Fibroblast of skin of left biceps (primary cell): ENCODE data around the gene OXSM.
A peak's percentile ranks its signal among the peaks of the same experiment; 100 is the strongest.

ENCODE experiments used
- DNase-seq, 2 experiments: peaks; one replicate each; pipeline ENCODE4 v3.0.0-alpha.2; 2013; ENCODE audit warnings: low read depth in 2 of 2

The OXSM gene

DNA sequence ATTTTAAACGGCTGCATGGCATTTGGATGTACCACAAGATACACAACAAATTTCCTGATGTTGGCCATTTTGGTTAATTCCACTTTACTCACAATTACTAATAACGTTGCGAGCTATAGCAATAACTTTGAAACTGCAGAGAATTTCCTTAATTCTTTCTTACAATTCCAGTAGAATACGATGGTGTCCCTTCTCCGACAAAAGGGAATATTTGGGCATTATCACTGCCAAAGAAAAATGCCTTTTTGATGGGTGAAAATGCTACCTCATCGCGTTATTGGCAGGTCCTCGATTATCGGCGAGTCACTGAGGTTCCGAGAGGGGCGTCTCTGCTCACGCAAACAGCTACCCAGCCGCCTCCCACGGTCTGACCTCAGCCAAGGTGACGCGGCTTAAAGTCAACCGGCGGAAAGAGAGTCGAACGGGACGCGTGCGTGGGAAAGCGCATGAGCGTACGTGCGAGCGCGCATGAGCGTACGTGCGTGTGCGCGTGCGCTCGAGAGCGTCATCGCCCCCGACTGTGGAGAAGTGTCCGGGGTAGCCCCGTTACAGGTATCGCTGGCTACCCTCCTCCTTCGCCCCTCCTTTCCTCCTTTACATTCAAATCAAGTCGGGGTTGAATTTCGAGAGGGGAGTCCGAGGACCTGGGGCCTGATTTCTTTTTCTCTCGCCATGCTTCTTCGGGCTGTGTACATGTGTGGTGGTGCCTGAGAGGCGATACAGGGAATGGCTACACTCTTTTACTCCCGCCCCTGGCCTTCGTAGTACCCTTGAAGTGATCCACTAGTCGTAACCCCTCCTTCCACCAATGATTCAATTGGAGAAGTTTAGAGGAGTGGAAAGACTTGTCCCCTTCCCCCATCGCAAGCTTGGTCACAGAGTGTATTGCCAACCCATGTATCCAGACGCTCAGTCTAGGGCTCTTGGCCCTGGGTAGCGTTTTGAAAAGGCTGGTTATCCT is at the start of gene OXSM:
Gene OXSM (plus strand): TSS at position 495 of the 961 bp plus-strand sequence. CDS start 931 bp downstream, outside the sequence.
- DNase-seq = peak; percentile 72 to 77

- no peak for DNase-seq
Observed at GRCh38 chr3:25744470-25744869, 45.4 kb upstream of the OXSM start.

DNA sequence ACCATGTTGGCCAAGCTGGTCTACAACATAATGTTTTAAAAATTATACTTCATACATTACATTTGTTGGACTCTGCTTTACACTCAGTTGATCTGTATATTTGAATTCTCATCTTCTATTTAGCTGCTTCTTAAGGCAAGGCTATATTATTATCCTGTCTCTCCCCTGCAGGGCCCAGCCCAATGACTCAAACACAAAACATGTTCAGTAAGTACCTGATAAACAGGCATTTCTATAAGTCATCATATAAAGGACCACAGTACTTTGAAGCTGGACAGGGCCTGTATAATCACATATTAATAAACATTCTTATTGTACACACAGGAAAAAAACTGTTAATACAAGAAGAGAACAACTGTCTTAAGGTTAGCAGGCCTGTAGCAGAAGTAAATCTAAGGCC is 42.9 kb upstream of the OXSM start:
- DNase-seq = no peak

- DNase-seq = no peak
Observed at GRCh38 chr3:25748189-25748588, 41.7 kb upstream of the OXSM start.

GRCh38 chr3:25749031-25749581 is 40.8 kb upstream of the OXSM start:
- no peak for DNase-seq

DNA sequence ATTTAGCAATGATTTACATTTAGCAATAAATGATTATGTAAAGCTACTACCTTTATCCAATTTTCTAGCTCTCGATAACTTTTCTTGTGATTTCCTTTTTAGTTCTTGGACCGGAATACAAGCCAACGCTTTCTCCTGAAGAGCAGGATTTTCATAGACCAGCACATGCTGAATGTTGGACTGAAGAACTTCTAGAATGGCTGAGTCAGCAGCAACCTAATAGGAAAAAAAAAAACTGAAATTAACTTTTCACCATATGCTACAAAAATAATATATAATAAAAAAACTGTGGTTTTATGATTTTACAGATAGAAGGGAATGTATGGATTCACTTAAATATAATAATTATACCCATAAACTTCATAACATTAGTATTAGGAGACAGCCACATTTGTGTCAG is 38.8 kb upstream of the OXSM start:
- no peak for DNase-seq

DNA sequence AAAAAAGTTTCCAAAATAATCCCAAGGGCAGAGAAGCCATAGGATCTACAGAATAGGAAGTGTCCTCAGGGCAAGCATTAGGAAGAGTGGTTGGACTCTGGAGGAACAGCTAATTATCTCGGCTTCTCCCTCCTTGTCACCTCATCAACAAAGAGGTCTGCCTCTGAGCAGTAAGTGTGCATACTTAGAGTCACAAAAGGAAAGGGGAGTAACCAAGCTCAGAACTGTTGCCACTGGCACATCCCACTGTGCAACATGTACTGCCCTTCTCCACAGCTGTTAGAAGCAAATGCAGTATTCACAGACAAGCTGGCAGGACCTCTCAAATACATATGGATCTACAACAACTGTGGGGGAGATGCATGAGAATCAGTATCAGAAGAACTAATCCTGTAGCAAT is 38.2 kb upstream of the OXSM start:
- no peak for DNase-seq

GRCh38 chr3:25768851-25769250 is 21.0 kb upstream of the OXSM start:
- no peak for DNase-seq

- DNase-seq = no peak
Observed at GRCh38 chr3:25775936-25776335, 14.0 kb upstream of the OXSM start.

GRCh38 chr3:25780618-25781017 is 9.3 kb upstream of the OXSM start:
- no peak for DNase-seq

DNA sequence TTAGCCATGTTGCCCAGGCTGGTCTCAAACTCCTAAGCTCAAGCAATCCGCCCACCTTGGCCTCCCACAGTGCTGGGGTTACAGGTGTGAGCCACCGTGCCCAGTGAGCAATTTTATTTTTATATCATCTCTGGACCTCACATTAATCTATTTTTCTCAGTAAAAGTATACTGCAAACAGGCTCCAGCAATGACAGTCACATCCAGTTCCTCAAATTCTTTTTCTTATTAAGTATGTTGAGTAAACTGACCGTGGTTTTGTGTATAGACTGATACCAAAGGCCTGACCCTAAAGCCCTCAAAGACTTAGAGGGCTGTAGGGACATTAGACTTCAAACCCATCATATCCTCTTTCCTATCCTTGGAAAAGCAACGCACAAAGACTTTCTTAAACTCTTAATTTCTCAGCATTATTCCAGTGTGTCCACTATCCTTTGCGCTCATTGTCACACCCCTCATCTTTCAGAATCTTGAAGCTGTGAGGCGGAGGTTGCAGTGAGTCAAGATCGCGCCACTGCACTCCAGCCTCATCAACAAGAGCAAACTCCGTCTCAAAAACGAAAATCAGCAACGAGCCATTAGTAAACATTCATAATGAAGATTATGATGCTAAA is 8.6 kb upstream of the OXSM start:
- DNase-seq = no peak

DNA sequence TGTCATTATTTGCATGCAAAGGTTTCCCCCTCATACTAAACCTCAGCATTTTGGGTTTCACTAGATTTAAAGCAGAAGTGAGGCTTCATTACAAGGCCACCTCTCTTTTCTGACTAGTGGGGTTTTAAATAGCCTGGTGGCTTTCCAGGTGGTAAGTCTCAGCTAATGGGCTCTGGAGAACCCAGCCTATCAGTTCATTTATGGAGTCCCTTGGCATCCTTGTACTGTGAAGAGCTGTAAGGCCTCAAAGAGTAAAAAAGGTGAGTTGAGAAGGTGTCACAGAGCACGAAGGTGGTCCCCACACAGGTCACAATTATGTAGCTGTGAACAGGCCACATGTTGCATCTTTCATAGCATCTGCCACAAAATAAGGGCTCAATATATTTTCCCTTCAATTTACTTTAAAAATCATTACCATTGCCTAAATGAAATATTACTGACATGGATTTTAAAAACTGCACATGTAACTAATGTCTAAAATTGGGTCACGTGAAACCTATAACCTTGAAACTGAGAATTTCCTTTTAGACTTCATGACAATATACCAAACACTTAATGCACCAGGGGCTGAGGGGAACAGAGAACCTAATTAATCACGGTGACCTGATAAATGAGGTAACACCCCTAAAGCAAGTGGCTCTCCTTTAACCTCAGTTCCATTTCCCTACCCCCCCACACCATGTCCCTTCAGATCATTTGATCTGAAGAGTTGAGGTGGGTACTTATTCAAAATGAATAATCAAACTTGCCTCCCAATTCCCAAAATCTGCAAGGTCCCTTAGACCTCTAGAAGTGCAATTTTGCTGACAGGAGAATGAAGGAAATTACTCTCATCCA is 7.9 kb upstream of the OXSM start:
- DNase-seq = no peak

DNA sequence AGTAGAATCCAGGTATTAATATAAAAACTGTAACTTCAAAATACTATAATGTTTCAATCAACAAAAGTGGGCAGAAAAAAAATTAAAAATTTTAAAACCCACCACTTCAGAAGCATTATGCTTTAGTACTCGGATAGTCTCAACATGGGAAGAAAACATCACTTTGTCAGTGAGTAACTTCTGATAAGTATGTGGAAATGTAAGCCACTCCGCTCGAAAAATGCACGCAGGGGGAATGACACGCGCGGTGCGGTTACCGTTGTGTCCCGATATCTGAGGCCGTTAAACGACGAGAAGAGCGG is 7.3 kb upstream of the OXSM start:
- no peak for DNase-seq

- peak; percentile 39 to 48 for DNase-seq
Observed at GRCh38 chr3:25782938-25783660, 6.8 kb upstream of the OXSM start, which contains the start of gene NGLY1. Gene NGLY1, minus strand, starts transcription at chr3:25783443. Its CDS starts 53 bp downstream, at chr3:25783390.

GRCh38 chr3:25783661-25784512 is 6.0 kb upstream of the OXSM start:
- DNase-seq = no peak

GRCh38 chr3:25784971-25785370 is 4.9 kb upstream of the OXSM start:
- DNase-seq = no peak

DNA sequence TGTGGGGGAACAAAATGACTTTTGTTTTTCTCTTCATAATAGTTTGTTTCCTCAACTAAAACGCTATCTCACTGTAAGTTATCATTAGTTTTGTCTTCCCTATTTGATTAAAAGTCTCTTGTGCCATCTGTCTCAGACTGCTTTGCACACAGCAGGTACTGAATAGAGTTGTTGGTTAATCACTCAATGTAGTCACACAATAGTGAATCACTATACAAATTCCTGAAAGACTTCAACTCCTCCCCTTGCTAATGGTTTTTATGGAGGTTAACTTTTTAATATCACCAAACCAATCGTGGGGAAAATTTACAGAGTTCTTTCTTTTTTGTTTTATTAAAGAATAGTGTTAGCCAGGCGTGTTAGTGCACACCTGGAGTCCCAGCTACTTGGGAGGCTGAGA is 4.1 kb upstream of the OXSM start:
- DNase-seq = no peak

DNA sequence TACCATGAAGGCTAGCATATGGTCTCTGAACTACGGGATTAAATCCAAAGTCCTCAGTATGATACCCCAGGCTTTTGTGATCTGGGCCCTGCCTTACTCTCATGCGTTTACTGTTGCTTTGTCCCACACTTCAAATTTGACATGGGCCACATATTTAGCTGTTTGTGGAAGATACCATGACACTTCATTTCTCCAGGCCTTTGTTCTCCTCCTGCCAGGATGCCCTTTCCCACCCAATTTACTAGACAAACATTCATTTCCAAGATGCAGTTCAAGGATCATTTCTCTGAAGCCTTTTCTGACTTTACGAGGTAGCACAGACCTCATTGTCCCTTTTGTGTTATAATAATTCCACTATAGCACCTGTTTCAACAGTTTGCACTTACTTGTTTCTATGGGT is 2.2 kb upstream of the OXSM start:
- DNase-seq = no peak

DNA sequence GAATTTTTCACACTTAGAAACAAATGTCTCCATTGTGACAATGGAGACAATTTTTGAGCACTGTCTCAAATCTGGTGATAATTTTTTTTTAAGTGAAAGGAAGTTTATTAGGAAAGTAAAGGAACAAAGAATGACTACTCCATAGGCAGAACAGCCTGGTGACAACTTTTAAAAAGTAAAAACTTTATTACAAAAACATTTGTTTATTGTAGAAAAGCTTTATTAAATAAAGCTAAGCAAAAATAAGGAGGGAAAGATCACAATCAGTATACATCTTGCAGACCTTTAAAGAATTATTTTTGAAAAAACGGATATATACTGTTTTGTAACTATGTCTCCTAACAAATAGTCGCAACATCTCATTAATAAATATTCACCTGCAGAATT is 688 bp upstream of the OXSM start:
- no peak for DNase-seq

- no peak for DNase-seq
Observed at GRCh38 chr3:25801786-25802185, 11.9 kb downstream of the OXSM start.
